ENCODE results near the gene CTRB1. TPM values are rescaled to one million over a fixed set of nuclear protein-coding genes. Genes with fewer than 3 reads are reported as not detected.

CTRB1 gene
- 1 to 10 TPM in 1 of 2 donors, not detected in 1; 4.0 TPM for total RNA-seq
- long read RNA-seq, donor 1, partial matches to known transcripts: 0 of 1 reads
- long read RNA-seq, donor 1, other reads (novel, unspliced or antisense): 1 of 1 reads
- long read RNA-seq, donor 2, partial matches to known transcripts: 0 of 2 reads
- long read RNA-seq, donor 2, other reads (novel, unspliced or antisense): 0 of 2 reads

DNA sequence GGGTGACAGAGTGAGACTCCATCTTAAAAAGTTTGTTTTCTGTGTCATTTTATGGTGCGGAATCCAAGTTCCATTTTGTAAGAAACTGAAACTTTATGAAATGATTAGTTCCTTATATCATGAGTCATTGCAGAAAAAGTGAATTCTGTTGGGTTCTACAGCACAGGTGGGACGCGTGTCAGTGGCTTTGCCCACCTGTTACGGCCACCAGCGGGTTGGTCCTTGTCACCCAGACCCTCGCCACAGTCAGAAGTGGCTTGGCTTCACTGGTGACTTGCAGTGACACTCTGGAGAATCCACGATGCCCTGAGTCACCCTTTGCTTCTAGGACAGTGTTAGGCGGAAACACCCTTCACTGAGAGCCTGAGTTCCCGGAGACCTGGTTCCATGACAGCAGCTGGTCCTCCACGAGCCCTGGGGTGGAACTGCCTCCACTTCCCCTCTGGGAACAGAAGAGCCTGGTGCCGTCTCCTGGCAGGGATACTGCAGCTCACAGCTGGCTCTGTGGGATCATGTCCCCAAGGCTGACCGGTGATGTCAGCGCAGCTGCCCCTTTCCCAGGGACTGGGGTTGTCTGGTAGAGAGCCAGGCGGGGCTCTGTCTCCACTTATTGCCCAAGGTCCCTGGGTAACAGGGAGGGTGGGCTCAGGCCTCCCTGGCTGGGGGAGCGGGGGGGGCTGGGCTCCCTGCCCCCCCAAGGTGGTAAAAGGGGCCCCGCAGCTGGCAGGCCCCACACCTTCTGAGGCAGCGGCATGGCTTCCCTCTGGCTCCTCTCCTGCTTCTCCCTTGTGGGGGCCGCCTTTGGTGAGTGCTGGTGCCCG is at the start of gene CTRB1:
TSS of gene CTRB1 (plus strand) at position 733 of the 821 bp plus-strand sequence. CDS start at position 753, 20 bp downstream.
- intact Hi-C loops (cut with DNase I): no loop called here
- no peak for DNase-seq (ENCODE audit: low spot score)

DNA sequence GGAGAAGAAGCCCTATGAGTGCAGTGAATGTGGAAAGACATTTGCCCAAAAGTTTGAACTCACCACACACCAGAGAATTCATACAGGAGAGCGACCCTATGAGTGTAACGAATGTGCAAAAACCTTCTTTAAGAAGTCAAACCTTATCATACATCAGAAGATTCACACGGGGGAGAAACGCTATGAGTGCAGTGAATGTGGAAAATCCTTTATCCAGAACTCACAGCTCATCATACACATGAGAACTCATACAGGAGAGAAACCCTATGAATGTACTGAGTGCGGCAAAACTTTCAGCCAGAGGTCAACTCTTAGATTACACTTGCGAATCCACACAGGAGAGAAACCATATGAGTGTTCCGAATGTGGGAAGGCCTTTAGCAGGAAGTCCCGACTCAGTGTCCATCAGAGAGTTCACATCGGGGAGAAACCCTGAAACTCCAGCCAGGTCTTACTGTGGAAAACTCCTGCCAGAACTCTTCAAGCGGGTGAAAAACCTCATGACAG is 48.8 kb upstream of the CTRB1 start:
- DNase-seq (ENCODE audit: low spot score): no peak
- intact Hi-C loops (cut with DNase I): no loop called here

DNA sequence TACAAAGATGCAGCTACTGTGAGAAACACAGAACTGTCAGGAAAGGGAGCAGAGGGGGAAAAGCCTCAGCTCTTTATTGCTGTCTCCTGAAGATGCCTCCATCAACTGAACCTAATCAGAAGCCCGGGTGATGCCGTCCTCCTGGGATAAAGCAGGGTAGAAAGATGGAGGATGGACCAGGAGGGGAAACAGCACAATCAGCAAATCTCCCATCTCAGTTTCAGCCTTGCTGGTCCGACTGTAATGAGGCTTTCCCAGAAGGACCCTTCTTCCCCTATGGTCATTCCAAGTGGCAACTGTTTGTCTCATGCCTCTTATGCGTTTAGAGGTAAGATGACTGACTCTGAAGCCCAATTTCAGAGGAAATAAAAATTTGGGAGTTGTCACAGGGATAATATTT is 46.2 kb upstream of the CTRB1 start:
- intact Hi-C loops (cut with DNase I): no loop called here
- DNase-seq (ENCODE audit: low spot score): no peak

DNA sequence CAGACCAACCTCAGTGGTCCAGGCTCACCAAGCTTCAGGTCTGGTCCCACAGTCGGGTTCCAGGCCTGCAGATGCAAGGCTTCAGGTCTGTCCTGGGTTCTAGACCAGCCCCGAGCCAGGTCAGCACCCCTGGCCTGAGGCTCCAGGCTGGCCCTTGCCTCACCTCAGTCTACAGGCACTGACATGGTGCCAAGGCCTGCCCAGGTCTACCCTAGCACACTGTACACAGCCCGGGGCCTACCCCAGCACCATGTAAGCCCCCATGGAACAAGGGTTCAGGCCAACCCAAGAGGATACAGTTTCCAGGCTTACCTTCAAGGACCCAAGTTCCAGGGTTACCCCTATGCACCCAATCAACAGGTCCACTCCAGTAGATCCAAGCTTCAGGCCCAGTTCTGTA is 43.7 kb upstream of the CTRB1 start:
- intact Hi-C loops (cut with DNase I): no loop called here
- no peak for DNase-seq (ENCODE audit: low spot score)

DNA sequence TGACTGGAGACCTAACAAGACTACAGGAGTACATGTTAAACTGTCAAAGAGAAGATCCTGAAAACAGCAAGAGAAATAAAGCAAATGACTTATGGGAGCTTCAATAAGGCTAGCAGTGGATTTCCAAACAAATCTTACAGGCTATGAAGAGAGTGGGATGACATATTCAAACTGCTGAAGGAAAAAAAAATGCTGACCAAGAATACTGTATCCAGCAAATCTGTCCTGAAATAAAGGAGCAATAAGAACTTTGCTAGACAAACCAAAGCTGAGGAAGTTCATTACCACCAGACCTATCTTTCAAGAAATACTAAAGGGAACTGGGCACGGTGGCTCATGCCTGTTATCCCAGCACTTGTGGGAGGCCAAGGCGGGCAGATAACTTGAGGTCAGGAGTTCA is 41.9 kb upstream of the CTRB1 start:
- intact Hi-C loops (cut with DNase I): no loop called here
- no peak for DNase-seq (ENCODE audit: low spot score)

DNA sequence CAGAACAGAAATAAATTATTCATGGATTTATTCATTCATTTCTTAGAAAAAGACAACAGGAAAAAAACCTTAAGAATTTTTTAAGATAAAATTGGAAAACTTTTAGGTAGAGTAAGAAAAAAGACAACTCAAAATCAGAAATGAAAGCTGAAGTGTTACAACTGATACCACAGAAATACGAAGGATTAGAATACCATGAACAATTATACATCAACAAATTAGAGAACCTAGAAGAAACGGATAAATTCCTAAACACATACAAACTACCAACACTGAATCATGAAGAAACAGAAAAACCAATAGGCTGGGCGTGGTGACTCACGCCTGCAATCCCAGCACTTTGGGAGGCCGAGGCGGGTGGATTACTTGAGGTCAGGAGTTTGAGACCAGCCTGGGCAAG is 39.6 kb upstream of the CTRB1 start:
- intact Hi-C loops (cut with DNase I): no loop called here
- DNase-seq (ENCODE audit: low spot score): no peak

DNA sequence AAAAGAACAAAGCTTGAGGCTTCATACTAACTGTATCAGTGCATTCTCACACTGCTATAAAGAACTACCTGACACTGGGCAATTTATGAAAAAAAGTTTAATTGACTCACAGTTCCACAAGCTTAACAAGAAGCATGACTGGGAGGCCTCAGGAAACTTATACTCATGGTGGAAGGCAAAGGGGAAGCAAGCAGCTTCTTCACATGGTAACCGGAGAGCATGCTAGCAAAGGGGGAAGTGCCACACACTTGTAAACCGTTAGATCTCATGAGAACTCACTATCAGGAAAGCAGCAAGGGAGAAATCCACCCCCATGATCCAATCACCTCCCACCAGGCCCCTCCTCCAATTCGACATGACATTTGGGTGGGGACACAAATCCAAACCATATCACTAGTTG is 37.2 kb upstream of the CTRB1 start:
- intact Hi-C loops (cut with DNase I): no loop called here
- no peak for DNase-seq (ENCODE audit: low spot score)

DNA sequence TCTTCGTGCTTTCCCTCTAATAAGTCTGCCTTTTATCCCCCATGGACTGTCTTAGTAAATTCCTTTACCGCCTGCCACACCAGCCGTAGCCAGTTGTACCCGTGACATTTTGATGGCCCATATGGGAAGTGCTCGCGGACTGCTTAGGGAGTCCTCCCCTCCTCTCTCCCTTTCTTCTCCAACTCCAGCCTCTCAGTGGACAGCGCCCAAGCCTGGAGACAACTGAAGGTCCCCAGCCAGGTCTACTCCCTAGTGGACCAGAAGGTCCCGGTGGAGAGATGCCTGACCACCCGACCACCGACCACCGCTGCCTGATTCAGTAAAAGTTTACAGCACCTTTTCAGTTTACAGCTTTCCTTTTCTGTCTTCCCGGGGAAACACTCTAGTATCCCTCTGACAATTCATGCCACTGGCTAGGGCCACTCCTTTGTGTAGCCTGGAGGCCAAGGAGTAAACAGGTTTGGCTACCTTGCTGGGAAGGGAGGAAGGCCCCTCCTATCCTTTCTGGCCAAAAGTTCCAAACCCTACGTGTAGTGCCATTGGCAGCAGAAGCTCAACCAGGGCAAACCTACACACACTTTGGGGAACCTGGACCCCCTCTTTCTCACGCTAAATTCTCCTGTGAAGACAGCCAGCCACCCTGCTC is 29.8 kb upstream of the CTRB1 start:
- peak; percentile 69 for DNase-seq (ENCODE audit: low spot score)
- intact Hi-C loops (cut with DNase I): no loop called here

DNA sequence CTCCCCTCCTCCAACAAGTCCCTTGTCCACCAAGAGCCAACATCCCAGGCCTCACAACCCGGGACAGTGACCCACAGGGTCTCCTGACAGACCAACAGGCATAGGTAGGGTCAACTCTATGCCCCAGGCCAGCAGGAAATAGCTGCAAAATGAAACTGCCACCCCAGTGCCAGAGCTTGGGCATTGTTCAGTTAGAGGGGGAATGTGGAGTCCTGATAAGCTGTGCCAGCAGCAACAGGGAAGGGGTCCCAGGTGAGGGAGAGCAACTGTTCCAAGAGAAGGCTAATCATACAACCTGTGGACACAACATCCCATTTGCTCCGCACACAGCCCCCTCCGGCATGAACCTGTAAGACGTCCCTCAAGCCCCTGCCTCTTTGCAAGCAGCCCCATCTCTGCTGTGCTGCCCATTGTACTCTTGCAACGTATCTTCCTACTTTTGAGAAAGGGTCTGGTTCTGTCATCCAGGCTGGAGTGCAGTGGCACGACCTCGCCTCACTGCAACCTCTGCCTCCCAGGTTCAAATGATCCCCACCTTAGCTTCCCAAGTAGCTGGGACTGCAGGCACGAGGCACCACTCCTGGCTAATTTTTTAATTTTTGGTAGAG is 29.0 kb upstream of the CTRB1 start:
- peak; percentile 61 for DNase-seq (ENCODE audit: low spot score)
- intact Hi-C loops (cut with DNase I): no loop called here

DNA sequence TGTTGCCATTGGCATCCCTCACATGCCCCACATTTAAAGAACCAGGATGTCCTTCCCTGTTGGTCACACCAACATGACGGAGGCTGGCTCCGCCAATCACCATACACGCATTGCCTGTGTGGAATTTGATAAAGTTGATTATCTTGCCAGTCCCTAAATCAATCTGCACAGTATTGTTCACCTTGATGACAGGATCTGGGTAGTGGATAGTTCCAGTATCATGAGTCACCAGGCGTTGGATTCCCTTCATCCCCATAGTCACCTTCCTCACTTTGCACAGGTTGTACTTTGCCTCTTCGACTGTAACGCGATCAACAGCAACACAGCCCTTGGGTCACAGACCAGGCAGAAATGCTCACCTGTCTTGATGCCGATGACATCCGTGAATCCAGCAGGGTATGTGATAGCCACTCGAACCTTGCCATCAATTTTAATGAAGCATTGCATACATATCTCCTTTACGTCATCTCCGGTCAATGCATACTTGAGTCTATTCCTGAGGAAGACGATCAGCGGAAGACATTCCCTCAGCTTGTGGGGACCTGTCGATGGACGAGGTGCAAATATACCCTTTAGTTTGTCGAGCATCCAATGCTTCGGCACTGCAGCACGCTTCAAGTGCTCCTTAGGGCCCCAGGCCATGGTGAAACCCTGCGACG is 26.1 kb upstream of the CTRB1 start:
- DNase-seq (ENCODE audit: low spot score): peak; percentile 38
- intact Hi-C loops (cut with DNase I): no loop called here

DNA sequence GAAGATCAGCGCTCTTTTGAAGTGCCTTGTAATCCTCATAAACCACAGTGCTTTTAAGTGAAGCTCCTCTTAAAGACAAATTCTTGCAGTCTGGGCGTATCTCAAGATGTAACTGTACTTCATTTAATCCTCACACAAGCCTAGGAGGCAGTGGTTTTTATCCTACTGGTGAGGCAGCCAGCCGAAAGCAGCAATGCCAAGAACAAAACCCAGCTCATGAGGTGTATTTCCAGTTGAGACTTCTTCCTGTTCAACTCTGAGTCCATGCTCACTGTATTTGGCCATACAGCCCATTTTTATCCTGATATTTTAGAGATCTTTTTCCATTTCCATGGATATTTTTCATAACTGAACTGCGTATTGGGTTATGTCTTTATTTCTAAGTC is 25.5 kb upstream of the CTRB1 start:
- intact Hi-C loops (cut with DNase I): no loop called here
- DNase-seq (ENCODE audit: low spot score): no peak

DNA sequence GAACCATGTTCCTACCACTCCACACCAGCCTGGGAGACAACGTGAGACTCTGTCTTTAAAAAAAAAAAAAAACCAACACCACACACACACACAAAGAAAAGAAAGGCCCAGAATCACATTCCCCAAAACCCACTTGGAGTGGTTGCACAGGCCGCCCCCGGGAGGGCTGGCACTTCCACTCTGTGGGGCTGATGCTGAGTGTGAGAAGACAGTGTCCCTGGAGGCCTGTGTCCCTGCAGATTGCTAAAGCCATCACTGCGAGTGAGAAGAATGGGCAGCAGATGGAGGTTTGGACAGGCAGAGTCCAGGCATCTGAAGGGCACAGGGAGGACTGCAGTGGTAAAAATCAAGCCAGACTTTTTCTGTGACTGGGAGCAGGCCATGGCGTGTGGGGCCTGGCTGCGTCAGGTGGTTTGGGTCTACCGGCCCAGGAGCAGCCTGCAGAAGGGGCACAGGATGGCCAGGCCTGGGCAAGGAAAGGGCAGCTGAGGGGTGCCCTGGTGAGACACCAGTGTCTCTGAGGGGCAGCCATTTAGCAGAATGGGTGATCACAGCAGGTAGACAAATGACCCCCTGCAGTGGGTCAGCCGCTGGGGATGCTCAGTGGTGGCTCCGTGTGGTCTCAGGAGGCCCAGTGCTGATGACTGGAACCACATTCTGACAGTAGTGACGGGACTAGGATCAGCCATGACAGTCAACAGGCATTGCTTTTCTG is 24.9 kb upstream of the CTRB1 start:
- DNase-seq (ENCODE audit: low spot score): peak; percentile 69
- intact Hi-C loops (cut with DNase I): no loop called here

DNA sequence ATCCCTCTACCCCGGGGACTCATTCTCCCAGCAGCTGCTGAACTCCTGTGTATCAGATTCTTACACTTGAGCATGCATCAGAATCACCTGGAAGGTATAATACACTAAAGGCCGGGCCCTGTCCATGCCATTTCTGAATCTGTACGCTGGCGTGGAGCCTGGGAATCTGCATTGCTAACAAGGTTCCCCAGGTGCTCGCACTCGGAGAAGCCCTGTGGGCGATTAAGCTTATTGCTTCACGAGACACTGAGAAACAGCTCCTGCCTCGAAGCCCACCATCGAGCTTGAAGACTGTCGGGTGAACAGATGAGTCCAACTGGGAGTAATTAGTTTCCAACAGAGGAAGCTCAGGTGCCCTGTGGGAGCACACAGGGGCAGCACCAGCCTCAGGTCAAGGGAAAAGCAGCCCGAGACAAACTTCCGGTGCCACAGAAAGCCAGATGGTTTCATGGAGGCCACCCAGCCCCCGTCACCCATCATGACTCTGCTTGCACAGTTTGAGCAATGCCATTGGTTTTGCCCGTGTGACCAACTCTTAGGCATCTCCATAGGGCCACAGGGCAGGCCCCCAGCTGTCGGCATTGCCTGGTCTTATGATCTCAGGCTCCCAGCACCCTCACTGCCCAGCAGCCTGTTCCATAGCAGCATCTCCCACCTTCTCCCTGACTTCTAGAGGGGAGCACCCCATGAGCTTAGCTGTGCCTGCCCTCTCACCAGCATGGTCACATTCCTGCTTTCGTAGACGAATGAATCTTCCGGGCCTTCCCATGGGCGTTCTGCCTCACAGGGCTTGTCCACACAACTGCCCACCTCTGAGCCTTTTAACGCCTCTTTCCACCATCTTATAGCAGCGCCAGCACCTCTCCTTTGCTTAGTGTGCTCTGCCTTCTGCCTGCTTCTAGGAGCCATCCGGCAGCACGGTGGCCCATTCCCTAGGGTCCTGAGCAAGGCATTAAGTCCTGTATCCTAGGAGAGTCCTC is 22.7 kb upstream of the CTRB1 start:
- peak; percentile 62 for DNase-seq (ENCODE audit: low spot score)
- intact Hi-C loops (cut with DNase I): loop anchor here in 1 of 2 donors (5.0 kb wide), 1 partner anchor 206 kb away; no protein-coding TSS in a partner anchor

DNA sequence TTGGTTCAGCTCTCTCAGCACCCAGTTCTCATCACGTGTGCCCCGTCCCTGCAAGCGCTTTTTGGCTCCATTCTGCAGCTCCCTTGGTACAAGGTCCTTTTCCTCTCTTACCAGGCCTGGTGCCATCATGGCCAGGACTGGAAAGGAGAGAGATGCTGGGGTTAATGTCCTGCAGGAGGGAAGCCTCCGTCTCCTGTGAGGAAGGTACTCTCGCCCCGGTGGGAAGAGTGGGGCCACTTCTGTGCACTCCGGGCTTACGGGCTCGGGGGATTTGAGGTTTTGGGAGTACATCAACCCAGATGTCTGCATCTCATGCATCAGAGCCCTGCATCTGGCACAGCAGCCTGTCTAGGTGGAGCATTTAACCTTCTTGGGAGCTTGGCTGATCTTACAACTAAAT is 22.0 kb upstream of the CTRB1 start:
- intact Hi-C loops (cut with DNase I): loop anchor here (1.0 to 5.0 kb wide), 2 partner anchors 23 to 205 kb away; no protein-coding TSS in a partner anchor
- DNase-seq (ENCODE audit: low spot score): peak; percentile 62

DNA sequence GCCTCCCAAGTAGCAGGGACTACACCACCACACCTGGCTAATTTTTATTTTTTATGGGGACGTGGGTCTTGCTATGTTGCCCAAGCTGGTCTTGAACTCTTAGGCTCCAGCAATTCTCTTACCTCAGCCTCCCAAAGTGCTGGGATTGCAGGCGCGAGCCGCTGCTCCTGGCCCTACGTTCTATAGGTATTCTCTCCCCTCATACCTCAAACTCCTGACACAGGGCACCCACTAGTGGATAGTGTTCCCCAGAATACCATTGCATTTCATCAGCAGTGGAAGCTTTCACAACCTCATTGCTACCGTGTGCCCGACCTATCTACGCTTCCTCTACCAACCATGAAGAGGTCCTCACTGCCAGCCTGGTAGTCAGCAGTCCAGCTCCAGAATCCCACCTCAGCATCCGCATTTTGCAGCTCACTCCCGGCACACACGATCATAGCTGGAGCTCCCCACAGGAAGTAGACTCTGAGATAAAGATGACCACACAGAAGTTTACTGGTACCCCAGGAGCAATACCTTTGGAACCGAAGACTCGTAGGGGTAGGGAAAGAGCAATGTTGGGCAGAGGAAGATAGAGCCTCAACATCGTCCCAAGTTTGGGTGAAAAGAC is 21.2 kb upstream of the CTRB1 start:
- intact Hi-C loops (cut with DNase I): loop anchor here (1.0 to 5.0 kb wide), 2 partner anchors 23 to 205 kb away; no protein-coding TSS in a partner anchor
- peak; percentile 24 for DNase-seq (ENCODE audit: low spot score)

DNA sequence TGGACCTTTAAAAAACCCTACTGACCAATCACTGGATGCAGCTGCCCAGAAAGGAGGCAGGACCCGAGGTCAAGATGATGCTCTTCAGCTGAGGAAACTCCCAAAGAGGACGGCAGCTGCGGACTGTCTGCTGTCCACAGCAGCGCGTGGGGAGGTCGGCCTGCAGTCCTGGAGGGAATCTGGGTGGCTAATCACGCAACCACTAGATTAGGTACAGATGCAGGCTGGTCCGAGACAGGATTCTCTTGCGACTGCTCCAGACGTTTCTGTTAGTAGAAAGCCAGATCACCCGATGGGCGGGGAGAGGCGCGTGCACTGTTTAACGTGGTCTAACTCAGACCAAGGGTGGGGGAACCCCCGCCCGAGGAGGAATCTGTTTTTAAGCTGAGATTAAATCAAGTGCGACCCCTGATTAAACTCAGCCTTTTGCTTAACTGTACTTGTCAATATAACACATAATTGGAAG is 20.6 kb upstream of the CTRB1 start:
- DNase-seq (ENCODE audit: low spot score): peak; percentile 67
- intact Hi-C loops (cut with DNase I): loop anchor here in 1 of 2 donors (5.0 kb wide), 1 partner anchor 204 kb away; no protein-coding TSS in a partner anchor

DNA sequence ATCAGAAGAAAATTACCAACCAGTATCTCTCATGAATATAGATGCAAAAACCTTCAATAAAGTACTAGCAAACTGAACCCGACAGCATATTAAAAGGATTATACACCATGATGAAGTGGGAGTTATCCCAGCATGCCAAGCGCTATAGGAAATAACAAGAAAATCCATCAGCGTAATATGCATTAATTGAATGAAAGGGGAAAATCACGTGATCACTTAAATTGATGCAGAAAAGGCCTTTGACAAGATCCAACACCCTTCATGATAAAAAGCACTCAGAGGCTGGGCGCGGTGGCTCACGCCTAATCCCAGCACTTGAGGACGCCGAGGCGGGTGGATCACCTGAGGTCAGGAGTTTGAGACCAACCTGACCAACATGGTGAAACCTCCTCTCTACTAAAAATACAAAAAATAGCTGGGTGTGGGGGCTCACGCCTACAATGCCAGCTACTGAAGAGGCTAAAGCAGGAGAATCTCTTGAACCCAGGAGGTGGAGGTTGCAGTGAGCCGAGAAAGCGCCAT is 16.7 kb upstream of the CTRB1 start:
- intact Hi-C loops (cut with DNase I): no loop called here
- no peak for DNase-seq (ENCODE audit: low spot score)

Measured in posterior vena cava (tissue), 2 donors.